ENCODE measurements around the gene TEX26. TPM values are rescaled to one million over a fixed set of nuclear protein-coding genes. Genes with fewer than 3 reads are reported as not detected.

TEX26 gene
- total RNA-seq, 2 experiments from 2014 or later, result not detected

- Histone ChIP-seq H3K36me3 (ENCODE audit: insufficient read depth, low read length) (no peaks in the 10 kb centered on the region), H3K4me1 (ENCODE audit: insufficient read depth, low read length) (no peaks in the 10 kb centered on the region), H3K27ac (ENCODE audit: low read depth in 1 of 2, low read length in 2 of 2) (no peak overlapping the region), H3K9me3 (ENCODE audit: control insufficient read depth in 1 of 2, insufficient read depth in 1 of 2, low read length in 2 of 2) (no peaks in the 10 kb centered on the region), H3K27me3 (ENCODE audit: control insufficient read depth in 1 of 2, insufficient read depth in 2 of 2, low read length in 2 of 2) (peaks cover 0 to 11% of the 10 kb centered on the region in 2 experiments), H3K4me3 (ENCODE audit: low read length) (no peak overlapping the region)
- DNase-seq (no peak), ATAC-seq (ENCODE audit: poor library complexity) (no peak)
- ChIA-PET CTCF (no interaction called here), POLR2A (no interaction called here)
- no peaks in the 10 kb centered on the region for H3K9me3 Mint-ChIP-seq
- H3K36me3 Mint-ChIP-seq (ENCODE audit: low read depth), result no peaks in the 10 kb centered on the region
- no peak for TF ChIP-seq CTCF (IDR thresholded peaks at IDR 0.05)
- H3K4me3 Mint-ChIP-seq, result no peak overlapping the region
- intact Hi-C loops (cut with DNase I, micrococcal nuclease), result no loop called here
- no peaks in the 10 kb centered on the region for H3K4me1 Mint-ChIP-seq (ENCODE audit: low read depth)
- H3K27ac Mint-ChIP-seq, result no peak overlapping the region
- H3K27me3 Mint-ChIP-seq, result no peaks in the 10 kb centered on the region
Observed at GRCh38 chr13:30998136-30999088, 66.0 kb downstream of the TEX26 start.

- TF ChIP-seq CTCF (IDR thresholded peaks at IDR 0.05), result no peak
- ChIA-PET POLR2A (no interaction called here), CTCF (no interaction called here)
- H3K36me3 Mint-ChIP-seq (ENCODE audit: low read depth), result no peaks in the 10 kb centered on the region
- Histone ChIP-seq H3K27me3 (ENCODE audit: control insufficient read depth in 1 of 2, insufficient read depth in 2 of 2, low read length in 2 of 2) (peaks cover 0 to 13% of the 10 kb centered on the region in 2 experiments), H3K36me3 (ENCODE audit: insufficient read depth, low read length) (no peaks in the 10 kb centered on the region), H3K27ac (ENCODE audit: low read depth in 1 of 2, low read length in 2 of 2) (no peak overlapping the region), H3K9me3 (ENCODE audit: control insufficient read depth in 1 of 2, insufficient read depth in 1 of 2, low read length in 2 of 2) (no peaks in the 10 kb centered on the region), H3K4me1 (ENCODE audit: insufficient read depth, low read length) (no peaks in the 10 kb centered on the region), H3K4me3 (ENCODE audit: low read length) (no peak overlapping the region)
- no peaks in the 10 kb centered on the region for H3K4me1 Mint-ChIP-seq (ENCODE audit: low read depth)
- H3K27me3 Mint-ChIP-seq, result peaks cover 7% of the 10 kb centered on the region
- ATAC-seq (ENCODE audit: poor library complexity) (no peak), DNase-seq (no peak)
- no peaks in the 10 kb centered on the region for H3K9me3 Mint-ChIP-seq
- no peak overlapping the region for H3K27ac Mint-ChIP-seq
- intact Hi-C loops (cut with DNase I, micrococcal nuclease), result no loop called here
- no peak overlapping the region for H3K4me3 Mint-ChIP-seq
Observed at GRCh38 chr13:31000889-31001288, 68.4 kb downstream of the TEX26 start.

- H3K9me3 Mint-ChIP-seq, result no peaks in the 10 kb centered on the region
- peaks cover 0 to 15% of the 10 kb centered on the region in 2 experiments for H3K27me3 ChIP-seq (ENCODE audit: control insufficient read depth in 1 of 2, insufficient read depth in 2 of 2, low read length in 2 of 2)
- no peak overlapping the region for H3K27ac Mint-ChIP-seq
- H3K36me3 ChIP-seq (ENCODE audit: insufficient read depth, low read length), result no peaks in the 10 kb centered on the region
- no peak for TF ChIP-seq CTCF (IDR thresholded peaks at IDR 0.05)
- DNase-seq (no peak), ATAC-seq (ENCODE audit: poor library complexity) (no peak)
- intact Hi-C loops (cut with DNase I, micrococcal nuclease), result no loop called here
- H3K4me1 ChIP-seq (ENCODE audit: insufficient read depth, low read length), result no peaks in the 10 kb centered on the region
- peaks cover 7% of the 10 kb centered on the region for H3K27me3 Mint-ChIP-seq
- no peak overlapping the region for H3K4me3 ChIP-seq (ENCODE audit: low read length)
- H3K9me3 ChIP-seq (ENCODE audit: control insufficient read depth in 1 of 2, insufficient read depth in 1 of 2, low read length in 2 of 2), result no peaks in the 10 kb centered on the region
- no peaks in the 10 kb centered on the region for H3K4me1 Mint-ChIP-seq (ENCODE audit: low read depth)
- CTCF ChIA-PET, result interaction anchor here (0.7 kb wide), 1 partner anchor 443 kb away, joined by 3 read pairs; no protein-coding TSS in a partner anchor
- no peaks in the 10 kb centered on the region for H3K36me3 Mint-ChIP-seq (ENCODE audit: low read depth)
- no peak overlapping the region for H3K27ac ChIP-seq (ENCODE audit: low read depth in 1 of 2, low read length in 2 of 2)
- no peak overlapping the region for H3K4me3 Mint-ChIP-seq
- POLR2A ChIA-PET, result no interaction called here
Observed at GRCh38 chr13:31001647-31002046, 69.2 kb downstream of the TEX26 start.
